Mesendoderm (in vitro differentiated cells): Measurements from ENCODE around the gene SHCBP1L.

Experiments used
- DNase-seq: peaks from one replicate; pipeline ENCODE4 v3.0.0; 2013
- H2AK5ac ChIP-seq: 2 replicates; pipeline ENCODE4 v1.6.1; 2013; ENCODE audit warnings: low read length, inconsistent platforms
- H2BK120ac ChIP-seq: 2 replicates; pipeline ENCODE4 v1.6.1; 2013; ENCODE audit warnings: low read depth, mild to moderate bottlenecking, low read length, moderate library complexity, mixed read lengths
- H2BK15ac ChIP-seq: replicated peaks from 2 replicates; pipeline ENCODE4 v1.6.1; 2013; ENCODE audit warnings: low read depth, mild to moderate bottlenecking, moderate library complexity
- H2BK5ac ChIP-seq: 2 replicates; pipeline ENCODE4 v1.6.1; 2013; ENCODE audit warnings: low read length, inconsistent platforms
- H3K18ac ChIP-seq: 2 replicates; pipeline ENCODE4 v1.6.1; 2013; ENCODE audit warnings: mild to moderate bottlenecking, low read length, mixed read lengths
- H3K23ac ChIP-seq: one replicate; pipeline ENCODE4 v1.6.1; 2013; ENCODE audit warnings: low read length
- H3K27ac ChIP-seq: 2 replicates; pipeline ENCODE4 v1.5.1; 2013; ENCODE audit warnings: low read depth, mild to moderate bottlenecking, inconsistent platforms, low read length, moderate library complexity
- H3K27me3 ChIP-seq: 2 replicates; pipeline ENCODE4 v1.6.1; 2013; ENCODE audit warnings: low read length, control low read depth, mild to moderate bottlenecking, inconsistent platforms; ENCODE audit not compliant: insufficient read depth, poor library complexity
- H3K36me3 ChIP-seq: 2 replicates; pipeline ENCODE4 v1.6.1; 2013; ENCODE audit warnings: low read length, inconsistent platforms; ENCODE audit not compliant: control insufficient read depth, insufficient read depth
- H3K4ac ChIP-seq: one replicate; pipeline ENCODE4 v1.6.1; 2013; ENCODE audit warnings: low read depth, mild to moderate bottlenecking, low read length, moderate library complexity
- H3K4me1 ChIP-seq: 2 replicates; pipeline ENCODE4 v1.6.1; 2013; ENCODE audit warnings: low read depth, low read length, inconsistent platforms; ENCODE audit not compliant: control insufficient read depth
- H3K4me2 ChIP-seq: 2 replicates; pipeline ENCODE4 v1.6.1; 2013; ENCODE audit warnings: low read length
- H3K4me3 ChIP-seq: 2 replicates; pipeline ENCODE4 v1.5.1; 2013; ENCODE audit warnings: mild to moderate bottlenecking, low read length
- H3K56ac ChIP-seq: one replicate; pipeline ENCODE4 v1.6.1; 2013; ENCODE audit warnings: low read length
- H3K79me1 ChIP-seq: 2 replicates; pipeline ENCODE4 v1.6.1; 2013; ENCODE audit warnings: low read length, inconsistent platforms
- H3K79me2 ChIP-seq: 2 replicates; pipeline ENCODE4 v1.6.1; 2013; ENCODE audit warnings: mild to moderate bottlenecking, low read length; ENCODE audit not compliant: control insufficient read depth, insufficient read depth
- H3K9ac ChIP-seq: 2 replicates; pipeline ENCODE4 v1.6.1; 2013; ENCODE audit warnings: low read length, inconsistent platforms
- H4K5ac ChIP-seq: one replicate; pipeline ENCODE4 v1.6.1; 2013; ENCODE audit warnings: low read length
- H4K8ac ChIP-seq: one replicate; pipeline ENCODE4 v1.6.1; 2013; ENCODE audit warnings: low read depth, mild to moderate bottlenecking, control low read depth, low read length, moderate library complexity
- WGBS: extraction: QIAGEN DNeasy Blood & Tissue Kit; methylation state at CpG from one replicate; pipeline ENCODE4 v1.1.7; 2013; ENCODE audit warnings: low lambda C conversion rate, missing lambda C conversion rate; ENCODE audit not compliant: insufficient coverage; ENCODE audit errors: extremely low coverage; 5-methylcytosine and 5-hydroxymethylcytosine counted together

Gene SHCBP1L

GRCh38 chr1:182861994-182862393 lies 91.0 kb downstream of the SHCBP1L start:
- no peak overlapping the region for H3K4me3 ChIP-seq
- H2BK15ac ChIP-seq, result no peak overlapping the region
- no peak overlapping the region for H3K4ac ChIP-seq
- no CpG with 5 or more reads among the region's 2 CpGs for WGBS
- H2BK5ac ChIP-seq, result no peak overlapping the region
- peaks cover 24% of the 10 kb centered on the region for H3K36me3 ChIP-seq
- no peak overlapping the region for H3K23ac ChIP-seq
- DNase-seq, result no peak
- no peaks in the 10 kb centered on the region for H3K27me3 ChIP-seq
- H3K4me1 ChIP-seq, result no peaks in the 10 kb centered on the region
- H3K79me1 ChIP-seq, result peaks cover 7% of the 10 kb centered on the region
- H3K9ac ChIP-seq, result no peak overlapping the region
- H3K18ac ChIP-seq, result no peak overlapping the region
- no peak overlapping the region for H2BK120ac ChIP-seq
- no peak overlapping the region for H4K8ac ChIP-seq
- no peak overlapping the region for H2AK5ac ChIP-seq
- no peak overlapping the region for H4K5ac ChIP-seq
- H3K79me2 ChIP-seq, result peaks cover 6% of the 10 kb centered on the region
- H3K4me2 ChIP-seq, result no peak overlapping the region
- no peak overlapping the region for H3K27ac ChIP-seq
- no peak overlapping the region for H3K56ac ChIP-seq

DNA sequence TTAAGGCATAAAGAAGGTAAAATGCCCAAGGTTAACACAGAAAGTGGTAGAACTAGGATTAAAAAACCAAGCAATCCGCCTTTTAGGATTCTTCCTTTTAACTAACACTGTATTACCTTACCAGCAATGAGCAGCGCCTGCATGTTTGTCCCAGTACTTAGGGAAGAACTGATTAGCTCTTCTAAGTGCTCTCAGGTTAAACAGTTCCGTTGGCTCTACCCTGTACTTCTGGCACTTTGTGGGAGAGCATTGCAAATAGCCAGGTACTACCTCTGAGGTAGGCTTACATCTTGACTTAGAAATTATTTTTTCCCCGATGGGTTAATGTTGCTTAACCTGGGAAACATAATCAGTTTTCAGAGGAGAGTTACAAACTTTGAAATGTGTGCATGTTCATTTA lies 92.3 kb downstream of the SHCBP1L start:
- Histone ChIP-seq H3K36me3 (peaks cover 23% of the 10 kb centered on the region), H2BK5ac (no peak overlapping the region), H3K4me3 (no peak overlapping the region)

GRCh38 chr1:182857212-182857611 lies 95.8 kb downstream of the SHCBP1L start:
- no CpG with 5 or more reads among the region's 3 CpGs for WGBS
- Histone ChIP-seq H3K4ac (no peak overlapping the region), H3K4me2 (no peak overlapping the region), H2BK15ac (no peak overlapping the region), H3K56ac (no peak overlapping the region), H3K18ac (no peak overlapping the region), H2AK5ac (no peak overlapping the region), H3K23ac (no peak overlapping the region), H3K36me3 (peaks cover 25% of the 10 kb centered on the region), H3K9ac (no peak overlapping the region), H2BK5ac (no peak overlapping the region), H3K4me3 (no peak overlapping the region), H4K8ac (no peak overlapping the region), H3K79me2 (peaks cover 20% of the 10 kb centered on the region), H3K27me3 (no peaks in the 10 kb centered on the region), H3K27ac (no peak overlapping the region), H2BK120ac (no peak overlapping the region), H3K79me1 (peaks cover 11% of the 10 kb centered on the region), H3K4me1 (no peaks in the 10 kb centered on the region), H4K5ac (no peak overlapping the region)
- no peak for DNase-seq

More for the DNA sequence above, 92.3 kb downstream of the SHCBP1L start:
- no peak overlapping the region for H3K27ac ChIP-seq
- no peak for DNase-seq
- H2BK120ac ChIP-seq, result no peak overlapping the region
- WGBS, result no CpG with 5 or more reads among the region's 4 CpGs
- H3K18ac ChIP-seq, result no peak overlapping the region
- no peak overlapping the region for H3K9ac ChIP-seq
- H4K8ac ChIP-seq, result no peak overlapping the region
- no peaks in the 10 kb centered on the region for H3K4me1 ChIP-seq
- H3K79me2 ChIP-seq, result peaks cover 8% of the 10 kb centered on the region
- no peak overlapping the region for H3K56ac ChIP-seq
- peaks cover 9% of the 10 kb centered on the region for H3K79me1 ChIP-seq
- H3K4me2 ChIP-seq, result no peak overlapping the region
- H3K4ac ChIP-seq, result no peak overlapping the region
- no peaks in the 10 kb centered on the region for H3K27me3 ChIP-seq
- H2AK5ac ChIP-seq, result no peak overlapping the region
- no peak overlapping the region for H3K23ac ChIP-seq
- no peak overlapping the region for H2BK15ac ChIP-seq
- H4K5ac ChIP-seq, result no peak overlapping the region

- Histone ChIP-seq H3K4me1 (no peaks in the 10 kb centered on the region), H2BK5ac (no peak overlapping the region), H3K18ac (no peak overlapping the region), H3K4me3 (no peak overlapping the region), H2BK15ac (no peak overlapping the region), H3K9ac (no peak overlapping the region), H2AK5ac (no peak overlapping the region), H3K79me1 (peaks cover 14% of the 10 kb centered on the region), H3K27ac (no peak overlapping the region), H2BK120ac (no peak overlapping the region), H4K8ac (no peak overlapping the region), H3K36me3 (peaks cover 30% of the 10 kb centered on the region), H3K56ac (no peak overlapping the region), H3K27me3 (no peaks in the 10 kb centered on the region), H3K79me2 (peaks cover 24% of the 10 kb centered on the region), H3K23ac (no peak overlapping the region), H3K4me2 (no peak overlapping the region), H3K4ac (no peak overlapping the region), H4K5ac (no peak overlapping the region)
- WGBS, result no CpG with 5 or more reads among the region's 4 CpGs
- no peak for DNase-seq
Measured at GRCh38 chr1:182855911-182856310, 97.1 kb downstream of the SHCBP1L start.

DNA sequence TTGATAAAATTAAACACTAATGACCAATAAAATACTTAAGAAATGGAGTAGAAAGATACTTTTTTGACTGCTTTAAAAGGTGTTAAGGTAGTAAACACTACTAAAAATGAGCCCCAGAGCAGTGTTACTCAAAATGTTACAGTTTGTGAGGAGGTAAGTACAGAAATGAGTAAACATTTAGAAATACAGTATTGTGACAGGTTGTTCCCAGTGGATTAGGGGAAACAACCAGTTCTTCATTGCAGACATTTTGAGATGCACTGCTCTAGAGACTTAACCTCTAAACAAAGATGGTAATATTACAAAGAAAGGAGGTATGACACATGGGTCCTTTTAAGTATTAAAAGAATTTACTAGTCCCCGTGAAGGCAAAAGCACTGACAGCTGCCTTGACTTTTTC lies 101.1 kb downstream of the SHCBP1L start:
- no peak overlapping the region for H4K5ac ChIP-seq
- H2BK120ac ChIP-seq, result no peak overlapping the region
- peaks cover 25% of the 10 kb centered on the region for H3K36me3 ChIP-seq
- H3K79me1 ChIP-seq, result peaks cover 24% of the 10 kb centered on the region
- no peak overlapping the region for H3K27ac ChIP-seq
- no peaks in the 10 kb centered on the region for H3K27me3 ChIP-seq
- no peak overlapping the region for H3K9ac ChIP-seq
- no CpG with 5 or more reads among the region's 1 CpG for WGBS
- no peak overlapping the region for H3K4me2 ChIP-seq
- H4K8ac ChIP-seq, result no peak overlapping the region
- no peak for DNase-seq
- H2BK15ac ChIP-seq, result no peak overlapping the region
- H3K18ac ChIP-seq, result no peak overlapping the region
- no peaks in the 10 kb centered on the region for H3K4me1 ChIP-seq
- no peak overlapping the region for H2AK5ac ChIP-seq
- no peak overlapping the region for H3K56ac ChIP-seq
- H2BK5ac ChIP-seq, result no peak overlapping the region
- no peak overlapping the region for H3K23ac ChIP-seq
- H3K4me3 ChIP-seq, result no peak overlapping the region
- H3K4ac ChIP-seq, result no peak overlapping the region
- H3K79me2 ChIP-seq, result peaks cover 55% of the 10 kb centered on the region

GRCh38 chr1:182850319-182850718 lies 102.6 kb downstream of the SHCBP1L start:
- Histone ChIP-seq H4K8ac (no peak overlapping the region), H3K56ac (no peak overlapping the region), H3K18ac (no peak overlapping the region), H3K4me3 (no peak overlapping the region), H3K23ac (no peak overlapping the region), H3K79me1 (peaks cover 18% of the 10 kb centered on the region), H3K4ac (no peak overlapping the region), H3K27me3 (no peaks in the 10 kb centered on the region), H4K5ac (no peak overlapping the region), H3K4me1 (peaks cover 5% of the 10 kb centered on the region), H3K27ac (no peak overlapping the region), H3K79me2 (peaks cover 61% of the 10 kb centered on the region), H3K36me3 (peaks cover 20% of the 10 kb centered on the region), H2BK5ac (no peak overlapping the region), H3K9ac (no peak overlapping the region), H2AK5ac (no peak overlapping the region), H3K4me2 (no peak overlapping the region), H2BK120ac (no peak overlapping the region), H2BK15ac (no peak overlapping the region)
- DNase-seq, result no peak
- WGBS, result no CpG with 5 or more reads among the region's 4 CpGs
